Activated T-helper 1 cell treated with anti-CD3 and anti-CD28 coated beads, Interleukin-2, amount 50 U/mL, for 16 hours (primary cell): Measurements from ENCODE around the gene ADGRA1.

Experiments used
- DNase-seq, 2 donors: peaks; one replicate each; pipeline ENCODE4 v3.0.0-alpha.2; 2020; ENCODE audit warnings: low read depth in 1 of 2, low spot score in 1 of 2

ADGRA1 gene

GRCh38 chr10:133094286-133094685 lies 6.6 kb downstream of the ADGRA1 start:
- DNase-seq, result no peak

DNA sequence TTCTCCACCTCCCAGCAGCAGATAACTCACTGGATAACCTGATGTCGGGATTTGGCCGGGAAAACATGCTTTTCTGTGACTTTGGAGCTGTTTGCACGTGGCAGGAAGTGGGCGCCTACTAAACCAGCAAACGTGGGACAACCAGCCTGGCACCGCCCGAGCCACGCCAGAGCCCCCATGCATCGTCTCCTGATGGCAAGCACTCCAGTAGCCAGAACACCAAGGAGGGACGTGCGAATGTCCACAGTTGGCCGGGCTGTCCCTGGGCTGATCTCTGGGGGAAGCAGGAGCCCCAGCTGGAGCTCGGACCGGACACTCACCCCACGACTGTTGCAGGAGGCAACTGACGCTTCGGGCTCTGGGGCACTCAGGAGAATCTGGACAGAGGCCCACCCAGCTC lies 7.1 kb downstream of the ADGRA1 start:
- no peak for DNase-seq

GRCh38 chr10:133095586-133095985 lies 7.9 kb downstream of the ADGRA1 start:
- no peak for DNase-seq

GRCh38 chr10:133096616-133097269 lies 9.0 kb downstream of the ADGRA1 start:
- DNase-seq, result no peak

GRCh38 chr10:133097418-133097817 lies 9.7 kb downstream of the ADGRA1 start:
- DNase-seq, result no peak

GRCh38 chr10:133097961-133098360 lies 10.2 kb downstream of the ADGRA1 start:
- no peak for DNase-seq

- DNase-seq, result no peak
Measured at GRCh38 chr10:133098426-133099124, 10.9 kb downstream of the ADGRA1 start.

DNA sequence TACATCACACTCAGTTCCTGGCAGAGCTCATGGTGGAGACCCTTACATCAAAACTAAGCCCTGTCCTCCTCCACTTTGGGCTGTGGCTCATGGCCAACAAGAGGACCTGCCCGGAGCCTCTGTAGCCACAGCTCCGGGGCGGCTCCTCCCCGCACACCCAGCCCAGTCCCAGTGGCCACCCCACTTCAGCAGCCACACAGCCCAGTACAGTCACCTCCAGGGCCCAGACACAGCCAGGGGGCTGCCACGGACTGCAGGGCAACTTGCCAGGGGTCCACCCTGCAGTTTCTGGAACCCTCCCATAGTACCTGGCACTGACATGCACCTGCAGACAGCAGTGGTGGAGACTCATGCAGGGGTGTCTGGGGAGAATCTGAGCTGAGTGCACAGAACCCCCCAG lies 11.8 kb downstream of the ADGRA1 start:
- DNase-seq, result no peak

- no peak for DNase-seq
Measured at GRCh38 chr10:133100186-133100585, 12.5 kb downstream of the ADGRA1 start.

DNA sequence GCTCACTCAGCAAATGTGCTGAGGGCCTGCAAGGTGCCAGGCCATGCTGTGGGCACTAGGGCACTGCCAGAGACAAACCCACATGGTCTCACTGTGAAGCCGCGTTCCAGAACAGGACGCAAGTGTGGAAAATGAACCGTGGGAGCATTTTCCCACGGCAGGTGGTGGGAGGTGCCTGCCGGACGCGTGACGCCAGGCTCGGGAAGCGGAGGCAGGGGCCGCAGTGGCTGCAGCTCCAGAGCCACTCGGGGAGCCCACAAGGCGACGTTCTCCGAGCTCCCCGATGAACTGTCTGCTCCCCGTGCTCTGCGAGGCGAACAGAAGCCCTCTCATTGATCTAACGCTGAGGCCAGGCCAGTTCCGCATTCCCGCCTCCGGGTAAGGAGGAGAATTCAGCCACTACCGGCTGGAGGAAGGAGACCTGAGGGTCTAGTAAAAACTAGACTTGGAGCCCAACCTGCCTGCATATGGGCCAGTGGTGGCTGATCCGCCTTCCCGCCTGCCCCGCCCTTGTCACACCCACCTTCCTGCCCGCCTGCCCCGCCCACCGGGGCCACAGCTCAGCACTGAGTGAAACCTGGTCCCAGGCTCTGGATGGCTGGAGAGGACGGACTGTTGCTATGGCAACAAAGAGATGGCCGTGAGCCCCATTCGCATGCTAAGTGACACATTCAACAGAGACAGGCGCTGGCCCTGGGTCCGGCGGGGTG lies 13.1 kb downstream of the ADGRA1 start:
- DNase-seq, result no peak

DNA sequence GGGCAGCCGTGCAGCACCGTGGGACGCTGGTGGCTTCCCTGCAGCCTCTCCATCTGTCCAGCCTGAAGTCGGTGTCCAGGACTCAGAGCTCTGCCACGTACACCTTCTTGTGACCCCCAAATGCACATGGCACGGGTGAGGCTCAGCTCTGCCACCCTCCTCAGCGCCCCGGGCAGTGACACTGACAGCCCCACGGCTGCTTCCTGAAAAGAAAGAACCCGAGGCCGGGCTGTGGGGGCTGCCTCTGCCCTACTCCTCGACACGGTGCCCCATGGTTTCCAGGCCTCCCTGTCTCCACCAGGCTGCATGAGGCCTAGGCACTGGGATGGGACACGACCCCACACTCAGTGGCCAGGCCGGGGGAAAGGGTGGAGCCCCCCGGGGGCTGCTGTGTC lies 13.7 kb downstream of the ADGRA1 start:
- DNase-seq, result no peak

- DNase-seq, result no peak
Measured at GRCh38 chr10:133102415-133103095, 14.8 kb downstream of the ADGRA1 start.

DNA sequence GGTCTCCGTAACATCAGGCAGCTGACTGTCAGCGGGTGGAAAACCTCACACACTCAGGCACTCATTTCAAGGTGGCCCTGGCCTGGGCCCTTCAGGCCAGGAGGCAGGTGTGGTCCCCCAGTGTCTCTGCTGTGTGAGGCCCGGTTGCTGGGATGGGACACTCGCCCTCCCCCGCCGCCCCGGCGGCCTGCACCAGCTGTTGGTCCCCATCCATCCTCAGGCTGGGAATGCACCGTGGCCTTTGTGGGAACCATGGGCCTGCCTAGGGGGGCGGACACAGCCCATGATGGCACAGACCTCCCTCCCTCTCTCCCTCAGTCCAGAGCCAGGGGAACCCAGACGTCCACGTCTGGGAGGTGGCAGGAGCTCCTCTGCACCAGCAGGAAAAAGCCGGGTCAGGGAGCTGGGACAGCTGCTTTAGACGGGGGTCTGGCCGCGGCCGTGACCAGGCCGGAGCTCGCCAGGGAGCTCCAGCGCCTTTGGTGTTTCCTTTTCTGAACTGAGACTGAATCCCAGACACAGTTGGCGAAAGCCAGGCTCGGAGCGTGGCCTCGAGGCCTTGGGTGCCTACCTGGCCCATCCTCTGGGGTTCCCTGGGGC lies 15.7 kb downstream of the ADGRA1 start:
- DNase-seq, result no peak

GRCh38 chr10:133104068-133104962 lies 16.6 kb downstream of the ADGRA1 start:
- DNase-seq, result no peak

DNA sequence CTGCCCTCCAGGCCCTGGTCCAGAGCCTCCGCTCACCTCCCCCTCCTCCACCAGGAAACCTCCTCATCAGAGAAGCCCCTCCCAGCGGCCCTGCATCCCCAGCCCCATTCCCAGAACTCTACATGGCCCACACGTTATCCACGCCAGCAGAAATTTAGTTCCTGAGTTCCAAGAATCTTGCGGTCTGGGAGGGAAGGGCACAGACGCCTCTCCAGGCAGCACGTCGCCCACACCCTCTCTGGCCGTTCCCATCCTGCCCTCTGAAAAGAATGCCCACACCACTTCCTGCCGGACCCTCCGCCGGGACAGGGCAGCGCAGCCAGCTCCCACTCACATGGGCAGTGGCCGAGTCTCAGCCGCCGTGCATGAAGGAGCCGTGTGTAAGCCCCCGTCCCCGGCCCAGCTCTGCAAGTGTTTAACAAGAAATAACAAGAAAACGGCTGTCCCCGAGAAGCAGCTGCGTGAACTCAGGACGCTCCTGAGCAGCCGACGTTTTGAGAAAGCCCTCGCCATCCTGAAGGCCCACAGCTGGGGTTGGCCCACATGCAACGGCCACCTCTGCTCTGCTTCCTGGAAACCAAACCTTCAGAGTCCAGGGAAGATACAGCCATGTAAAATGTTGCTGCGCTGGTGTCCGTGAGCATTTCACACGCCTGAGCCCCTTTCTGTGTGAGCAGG lies 17.4 kb downstream of the ADGRA1 start:
- DNase-seq, result no peak

DNA sequence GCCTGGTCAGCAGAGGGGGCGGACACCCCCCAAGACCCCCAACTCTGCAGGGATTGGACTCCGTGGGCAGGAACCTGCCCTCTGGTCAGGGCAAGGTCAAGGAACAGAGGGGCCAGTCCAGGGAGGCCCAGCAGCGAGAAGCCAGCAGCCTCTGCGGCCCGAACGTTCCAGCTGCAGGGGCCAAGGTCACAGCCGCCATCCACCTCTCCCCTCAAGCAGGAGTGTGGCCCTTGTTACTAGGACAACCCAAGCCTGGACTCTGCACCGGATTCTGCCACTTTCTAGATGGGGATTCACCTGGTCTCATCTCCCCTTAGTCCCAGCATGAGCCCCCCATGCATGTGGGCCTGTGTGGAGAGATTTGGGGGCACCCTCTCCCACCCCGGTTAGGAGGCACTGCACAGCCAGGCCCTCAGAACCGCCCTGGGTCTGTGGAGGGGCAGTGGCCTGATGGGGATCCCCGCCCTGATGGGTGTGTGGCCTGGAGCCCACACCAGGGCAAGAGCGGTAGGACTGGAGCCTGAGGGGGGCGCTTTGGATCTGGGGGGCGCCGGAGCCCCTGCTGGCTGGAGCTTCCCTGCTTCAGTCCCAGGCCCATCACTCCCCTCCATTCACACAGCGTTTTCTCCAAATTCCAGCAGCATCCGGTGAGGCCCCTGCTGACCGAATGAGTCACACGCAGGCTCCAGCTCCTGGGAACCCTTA lies 18.1 kb downstream of the ADGRA1 start:
- DNase-seq, result no peak

DNA sequence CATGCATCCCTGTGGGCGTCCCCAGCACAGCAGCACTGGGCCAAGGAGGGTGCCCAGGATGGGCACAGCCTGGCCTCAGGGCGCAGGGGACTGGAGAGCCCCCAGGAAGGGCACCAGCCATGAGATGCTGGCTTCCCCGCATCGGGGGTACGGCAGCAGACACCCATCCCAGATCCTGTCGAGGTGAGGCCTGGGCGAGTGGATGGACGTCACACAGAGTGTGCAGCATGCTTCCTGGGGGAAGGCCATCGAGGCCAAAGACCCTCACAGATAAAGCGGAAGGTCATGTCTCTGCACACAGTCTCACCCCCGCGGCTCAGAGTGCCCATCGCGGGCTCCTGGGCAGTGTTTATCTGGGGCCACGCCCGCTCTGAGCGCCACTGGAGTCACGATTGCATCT lies 18.8 kb downstream of the ADGRA1 start:
- DNase-seq, result no peak

DNA sequence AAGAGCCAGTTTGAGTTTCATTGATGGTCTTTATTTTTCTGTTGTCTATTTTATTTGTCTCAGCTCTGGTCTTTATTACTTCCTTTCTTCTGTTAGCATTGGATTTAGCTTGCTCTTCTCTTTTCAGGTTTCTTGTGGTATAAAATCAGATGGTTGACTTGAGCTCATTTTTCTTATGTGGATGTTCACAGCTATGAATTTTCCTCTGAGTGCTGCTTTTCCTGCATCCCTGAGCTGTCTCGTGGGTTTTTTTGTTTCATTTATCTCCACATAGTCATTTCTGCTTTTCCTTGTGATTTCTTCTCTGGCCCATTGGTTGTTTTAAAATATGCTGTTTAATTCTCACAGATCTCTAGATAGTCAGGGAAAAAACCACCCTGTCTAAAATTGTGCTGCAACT lies 19.7 kb downstream of the ADGRA1 start:
- DNase-seq, result no peak

GRCh38 chr10:133109711-133110110 lies 22.0 kb downstream of the ADGRA1 start:
- DNase-seq, result no peak
